ENCODE results near the gene WNT5B. TPM values are rescaled to one million over a fixed set of nuclear protein-coding genes. Genes with fewer than 3 reads are reported as not detected.

WNT5B gene
- total and polyA plus RNA-seq, 9 of the 15 experiments (the other 6 are each of a cell fraction or from before 2014, with no cell fraction given), result 0.42 to 16.8 (median 5.4) TPM

- 4% methylated on average over 4 of the region's 4 CpGs for WGBS (ENCODE audit: insufficient coverage, low coverage, missing lambda C conversion rate)
- BruUV-seq (replicated peaks), result TSS peak; percentile 50
- TF ChIP-seq TEAD4 (IDR thresholded peaks at IDR 0.05; ENCODE audit: low read length) (peak; percentile 9; the same call in 1 of the 2 replicates), TEAD4 (CRISPR knock-in tag; IDR thresholded peaks at IDR 0.05; ENCODE audit: borderline replicate concordance) (no peak), ESRRB (CRISPR knock-in tag; IDR thresholded peaks at IDR 0.05; ENCODE audit: borderline replicate concordance) (no peak)
Observed at GRCh38 chr12:1591543-1591942, 37.5 kb upstream of the WNT5B start.

More at GRCh38 chr12:1591543-1591942, 37.5 kb upstream of the WNT5B start:
- peaks cover 10% of the 10 kb centered on the region; the same call in 1 of the 3 replicates for H3K36me3 ChIP-seq (ENCODE audit: control insufficient read depth, insufficient read depth, low read length)
- no peaks in the 10 kb centered on the region for H3K27me3 ChIP-seq (ENCODE audit: control insufficient read depth in 2 of 2, insufficient read depth in 2 of 2, low read length in 2 of 2)
- DNase-seq (ENCODE audit: extremely low read depth in 1 of 4, low spot score in 3 of 4) (no peak), ATAC-seq (no peak), FAIRE-seq (no peak)
- H3K9me3 ChIP-seq (replicated peaks; ENCODE audit: control insufficient read depth, insufficient read depth, low read depth, low read length), result no peaks in the 10 kb centered on the region
- peak overlapping the region; percentile 30 to 46; a peak in 2 of 4 replicates for H3K9ac ChIP-seq (ENCODE audit: insufficient read depth in 1 of 2, low read depth in 2 of 2, low read length in 2 of 2)
- H3K9me1 ChIP-seq (ENCODE audit: control insufficient read depth, insufficient read depth, low read length), result no peaks in the 10 kb centered on the region
- H2AFZ ChIP-seq (ENCODE audit: low read depth, low read length), result no peak overlapping the region
- intact Hi-C loops (cut with micrococcal nuclease) (no loop called here), in situ Hi-C loops (cut with MboI) (loop anchor here (5.0 to 25.0 kb wide), 3 partner anchors 304 to 1029 kb away; no protein-coding TSS in a partner anchor)
- ChIA-PET POLR2A (interaction anchor here (1.0 to 1.3 kb wide), 3 partner anchors 12 to 474 kb away, joined by 3 read pairs; no protein-coding TSS in a partner anchor), CTCF (ENCODE audit: low intra/inter-chr PET ratio) (interaction anchor here (0.6 kb wide), 1 partner anchor 796 kb away, joined by 5 read pairs; no protein-coding TSS in a partner anchor)
- H3K27ac ChIP-seq (ENCODE audit: extremely low read depth, low read depth, low read length), result peak overlapping the region; percentile 33; the same call in 2 of the 3 replicates
- peaks cover 58% of the 10 kb centered on the region for H3K79me2 ChIP-seq (ENCODE audit: control insufficient read depth, insufficient read depth, low read length)
- H3K4me1 ChIP-seq (replicated peaks in 1 of 2; ENCODE audit: control insufficient read depth in 2 of 2, insufficient read depth in 2 of 2, low read length in 2 of 2), result peaks cover 26 to 45% of the 10 kb centered on the region in 2 experiments; a peak in 4 of 5 replicates
- H3K4me2 ChIP-seq (ENCODE audit: insufficient read depth, low read length), result peak overlapping the region; percentile 65
- peaks cover 12% of the 10 kb centered on the region for H4K20me1 ChIP-seq (replicated peaks; ENCODE audit: control insufficient read depth, insufficient read depth, low read length)
- H3K4me3 ChIP-seq, result peak overlapping the region; percentile 25; the same call in 1 of the 2 replicates

Measured in K562 (cell line).